HCT116 (cell line): ENCODE data around the gene NSMCE3. TPM values are rescaled to one million over a fixed set of nuclear protein-coding genes. Genes with fewer than 3 reads are reported as not detected.

ENCODE experiments used
- ATAC-seq: fragments of 200-7000 bp; cut with Tn5 transposase; 2 replicates; pipeline ENCODE4 v1.9.1; 2020; ENCODE audit warnings: mild to moderate bottlenecking, moderate library complexity
- BruUV-seq: library from RNA; stranded (reverse); fragments of 400-500 nt; replicated peaks from 2 replicates; lab custom pipeline; 2021; lab: Mats Ljungman, UMichigan
- CTCF ChIA-PET: fragments of 300-600 bp; sonication (Branson Sonifier 250); formaldehyde crosslinking; loops from one replicate; lab custom pipeline; 2021; ENCODE audit warnings: antibody characterized with exemption; lab: Charles Lee
- POLR2A ChIA-PET: fragments of 300-600, 350-600 bp; sonication (Branson Sonifier 250); formaldehyde crosslinking; loops from one replicate; lab custom pipeline; 2021; ENCODE audit warnings: antibody characterized with exemption; lab: Charles Lee
- RAD21 ChIA-PET, 2 experiments: fragments of 300-600 bp; sonication (Branson Sonifier 250); formaldehyde crosslinking; loops; one replicate each; lab custom pipeline; 2023; ENCODE audit warnings: low total read pairs in 2 of 2; ENCODE audit not compliant: uncharacterized antibody in 2 of 2, unreplicated experiment in 2 of 2, low non-redundant PET in 1 of 2; lab: Charles Lee
- DNase-seq: peaks from one replicate; pipeline ENCODE4 v3.0.0-alpha.2; 2010; ENCODE audit warnings: low read depth, low spot score
- H2AFZ ChIP-seq: fragments of 200-600 bp; shearing (Covaris generic), sonication (generic); 2 replicates; pipeline ENCODE4 v1.6.1; 2017; ENCODE audit warnings: low read depth, mixed run types, mixed read lengths, antibody characterized with exemption, low read length; ENCODE audit not compliant: poor library complexity, severe bottlenecking
- H3K27ac ChIP-seq: 2 replicates; pipeline ENCODE4 v1.5.1; 2012; ENCODE audit warnings: low read depth, low read length
- H3K27me3 ChIP-seq: fragments of 200-600 bp; sonication (generic); 2 replicates; pipeline ENCODE4 v1.6.1; 2016; ENCODE audit warnings: mixed run types, low read length, mixed read lengths; ENCODE audit not compliant: insufficient read depth
- H3K36me3 ChIP-seq, 2 experiments: fragments of 200-500 bp in 1 of 2; fragments of 200-600 bp in 1 of 2; sonication (Bioruptor generic) in 1 of 2; sonication (generic) in 1 of 2; 2 replicates each; pipeline versions ENCODE4 v1.5.1 to v1.6.1; 2014 to 2016; ENCODE audit warnings: low read length in 2 of 2, inconsistent platforms in 1 of 2, mixed read lengths in 1 of 2, mixed run types in 1 of 2; ENCODE audit not compliant: insufficient read depth in 2 of 2, control insufficient read depth in 1 of 2
- H3K4me1 ChIP-seq, 2 experiments: fragments of 200-600 bp in 1 of 2; sonication (generic) in 1 of 2; 2 replicates each; pipeline versions ENCODE4 v1.5.1 to v1.6.1; 2012 to 2017; ENCODE audit warnings: low read length in 2 of 2, inconsistent platforms in 1 of 2, mild to moderate bottlenecking in 1 of 2, mixed read lengths in 1 of 2, mixed run types in 1 of 2, moderate library complexity in 1 of 2; ENCODE audit not compliant: insufficient read depth in 2 of 2, control insufficient read depth in 1 of 2
- H3K4me2 ChIP-seq: fragments of 200-600 bp; sonication (generic); 2 replicates; pipeline ENCODE4 v1.6.1; 2017; ENCODE audit warnings: mixed run types, low read length, mixed read lengths
- H3K4me3 ChIP-seq, 2 experiments: fragments of 200-600 bp in 1 of 2; sonication (generic) in 1 of 2; replicated peaks in 1 of 2; 2 replicates each; pipeline ENCODE4 v1.5.1; 2011 to 2016; ENCODE audit warnings: low read length in 2 of 2, control low read depth in 1 of 2, low read depth in 1 of 2, mild to moderate bottlenecking in 1 of 2, mixed read lengths in 1 of 2, mixed run types in 1 of 2
- H3K79me2 ChIP-seq: fragments of 200-600 bp; sonication (generic); 2 replicates; pipeline ENCODE4 v1.6.1; 2017; ENCODE audit warnings: mild to moderate bottlenecking, mixed run types, low read length, moderate library complexity, mixed read lengths; ENCODE audit not compliant: insufficient read depth
- H3K9ac ChIP-seq: fragments of 200-600 bp; sonication (generic); 2 replicates; pipeline ENCODE4 v1.6.1; 2016; ENCODE audit warnings: low read length, mixed read lengths
- H3K9me2 ChIP-seq: fragments of 200-600 bp; sonication (generic), shearing (Covaris generic); 2 replicates; pipeline ENCODE4 v1.6.1; 2017; ENCODE audit warnings: mixed run types, mild to moderate bottlenecking, moderate library complexity; ENCODE audit not compliant: insufficient read depth
- H3K9me3 ChIP-seq, 2 experiments: fragments of 200-500 bp in 1 of 2; fragments of 200-600 bp in 1 of 2; sonication (Bioruptor generic) in 1 of 2; sonication (generic) in 1 of 2; 2 replicates each; pipeline ENCODE4 v1.6.1; 2014 to 2017; ENCODE audit warnings: low read length in 2 of 2, mixed read lengths in 2 of 2, inconsistent platforms in 1 of 2, low read depth in 1 of 2, mild to moderate bottlenecking in 1 of 2, mixed run types in 1 of 2, moderate library complexity in 1 of 2; ENCODE audit not compliant: control insufficient read depth in 1 of 2, insufficient read depth in 1 of 2
- H4K20me1 ChIP-seq: fragments of 200-600 bp; sonication (generic), shearing (Covaris generic); 2 replicates; pipeline ENCODE4 v1.6.1; 2017; ENCODE audit warnings: mixed run types, mild to moderate bottlenecking, moderate library complexity; ENCODE audit not compliant: insufficient read depth
- ATF3 ChIP-seq: IDR thresholded peaks from 2 replicates; pipeline ENCODE4 v1.6.1; 2012
- CBX3 ChIP-seq: IDR thresholded peaks from 2 replicates; pipeline ENCODE4 v1.6.1; 2012; ENCODE audit warnings: low read depth
- CEBPB ChIP-seq: IDR thresholded peaks from 2 replicates; pipeline ENCODE4 v1.6.1; 2012; ENCODE audit warnings: low read depth
- CTCF ChIP-seq, 3 experiments: fragments of 200-600 bp in 1 of 3; sonication (generic) in 1 of 3; IDR thresholded peaks in 2 of 3; conservative IDR thresholded peaks in 1 of 3; 2 replicates each; pipeline ENCODE4 v1.5.1; 2012 to 2017; ENCODE audit warnings: low read depth in 2 of 3, low read length in 2 of 3, antibody characterized with exemption in 1 of 3, borderline replicate concordance in 1 of 3, control low read depth in 1 of 3, mild to moderate bottlenecking in 1 of 3, mixed read lengths in 1 of 3, mixed run types in 1 of 3, moderate library complexity in 1 of 3; ENCODE audit not compliant: insufficient read depth in 1 of 3
- EGR1 ChIP-seq: IDR thresholded peaks from 2 replicates; pipeline ENCODE4 v1.6.1; 2012; ENCODE audit warnings: low read depth
- FOSL1 ChIP-seq: IDR thresholded peaks from 2 replicates; pipeline ENCODE4 v1.6.1; 2012; ENCODE audit warnings: low read depth
- POLR2A ChIP-seq: IDR thresholded peaks from 2 replicates; pipeline ENCODE4 v1.7.0; 2011; ENCODE audit warnings: borderline replicate concordance; ENCODE audit not compliant: insufficient read depth, insufficient read length; ENCODE audit errors: extremely low read depth
- POLR2AphosphoS5 ChIP-seq: IDR thresholded peaks from 2 replicates; pipeline ENCODE4 v1.6.1; 2011; ENCODE audit warnings: mild to moderate bottlenecking, low read depth, low read length, moderate library complexity
- RAD21 ChIP-seq: IDR thresholded peaks from 2 replicates; pipeline ENCODE4 v1.6.1; 2012; ENCODE audit warnings: low read depth, mild to moderate bottlenecking
- REST ChIP-seq: IDR thresholded peaks from 2 replicates; pipeline ENCODE4 v1.6.1; 2012; ENCODE audit warnings: low read depth
- YY1 ChIP-seq: IDR thresholded peaks from 2 replicates; pipeline ENCODE4 v1.6.1; 2011; ENCODE audit warnings: low read length, low read depth, moderate library complexity, mild to moderate bottlenecking; ENCODE audit not compliant: insufficient replicate concordance; ENCODE audit errors: extremely low read depth
- intact Hi-C: fragments of 100-400 bp; cut with micrococcal nuclease; formaldehyde crosslinking; loops from 2 replicates; pipeline ENCODE4 v1.10.0; 2022
- total RNA-seq: library from RNA; stranded (reverse); gene quantifications from one replicate; pipeline ENCODE4 v1.2.1, GENCODE V29; 2021; ENCODE audit not compliant: unreplicated experiment

Gene NSMCE3
- total RNA-seq, 1 experiment from 2014 or later, result 5.7 TPM

- ChIA-PET CTCF (no interaction called here), RAD21 (no interaction called here)
- no TSS peak for BruUV-seq
Observed at GRCh38 chr15:29226436-29227208, 43.0 kb downstream of the NSMCE3 start.

More at GRCh38 chr15:29226436-29227208, 43.0 kb downstream of the NSMCE3 start:
- intact Hi-C loops, result no loop called here
- Histone ChIP-seq H3K9me3 (no peaks in the 10 kb centered on the region), H3K36me3 (no peaks in the 10 kb centered on the region), H3K27me3 (peaks cover 55% of the 10 kb centered on the region), H3K4me3 (no peak overlapping the region)
- TF ChIP-seq CEBPB (no peak), REST (no peak), CTCF (IDR thresholded peaks at IDR 0.05 in 2 of 3, conservative IDR thresholded peaks at IDR 0.05 in 1 of 3; ENCODE audit: borderline replicate concordance in 1 of 3, insufficient read depth in 1 of 3, low read depth in 2 of 3, low read length in 2 of 3) (no peak), POLR2AphosphoS5 (no peak), YY1 (no peak), CBX3 (no peak), ATF3 (no peak), POLR2A (no peak), EGR1 (no peak), RAD21 (no peak), FOSL1 (no peak)
- TF ChIP-seq, all 23 proteins: peak for 0
- no peaks in the 10 kb centered on the region for H3K79me2 ChIP-seq
- H4K20me1 ChIP-seq, result no peaks in the 10 kb centered on the region
- no peaks in the 10 kb centered on the region for H3K9me2 ChIP-seq
- no peak overlapping the region for H3K9ac ChIP-seq
- no peak overlapping the region for H3K27ac ChIP-seq
- H2AFZ ChIP-seq, result no peak overlapping the region
- no peak overlapping the region for H3K4me2 ChIP-seq
- H3K4me1 ChIP-seq, result no peaks in the 10 kb centered on the region
- POLR2A ChIA-PET, result no interaction called here
- DNase-seq, result no peak
- ATAC-seq, result no peak
